Thyroid gland (tissue), 4 donors: ENCODE measurements around the gene GOLGA6L1.

Source experiments
- POLR2A ChIP-seq, 2 donors: fragments of 450-650 bp; IDR thresholded peaks; one replicate each; pipeline ENCODE4 v1.6.1; 2017; ENCODE audit warnings: antibody characterized with exemption in 2 of 2, mild to moderate bottlenecking in 2 of 2, moderate library complexity in 1 of 2
- TF ChIP-seq, protein P1 (sequence below), 6 experiments: fragments of 200-600 bp in 3 of 6; fragments of 450-650 bp in 3 of 6; sonication (generic) in 3 of 6; IDR thresholded peaks; one replicate each; pipeline ENCODE4 v1.5.1; 2016 to 2019; ENCODE audit warnings: antibody characterized with exemption in 6 of 6, mild to moderate bottlenecking in 2 of 6, inconsistent platforms in 1 of 6, moderate library complexity in 1 of 6

DNA sequence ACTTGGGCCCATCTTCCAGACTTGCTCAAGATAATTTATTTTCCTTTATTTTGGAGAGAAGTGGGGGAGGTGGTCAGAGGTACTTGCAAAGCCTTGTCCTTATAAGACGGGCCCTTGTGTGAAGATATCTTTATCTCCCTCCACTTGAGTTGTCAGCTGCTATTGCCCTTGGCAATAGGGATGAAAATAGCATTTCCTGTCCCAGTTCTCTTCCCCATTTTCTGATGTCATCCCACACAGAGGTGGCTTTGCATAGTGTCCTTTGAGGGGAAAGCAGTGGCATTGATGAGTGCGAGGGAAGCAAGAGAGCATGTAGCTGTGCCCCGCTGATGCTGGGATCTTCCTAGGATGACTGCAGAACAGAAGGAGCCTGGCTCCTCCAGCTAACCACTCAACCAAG lies 55.4 kb downstream of the GOLGA6L1 start:
- no peak for TF ChIP-seq POLR2A (IDR thresholded peaks at IDR 0.05)
- TF ChIP-seq, protein P1, sequence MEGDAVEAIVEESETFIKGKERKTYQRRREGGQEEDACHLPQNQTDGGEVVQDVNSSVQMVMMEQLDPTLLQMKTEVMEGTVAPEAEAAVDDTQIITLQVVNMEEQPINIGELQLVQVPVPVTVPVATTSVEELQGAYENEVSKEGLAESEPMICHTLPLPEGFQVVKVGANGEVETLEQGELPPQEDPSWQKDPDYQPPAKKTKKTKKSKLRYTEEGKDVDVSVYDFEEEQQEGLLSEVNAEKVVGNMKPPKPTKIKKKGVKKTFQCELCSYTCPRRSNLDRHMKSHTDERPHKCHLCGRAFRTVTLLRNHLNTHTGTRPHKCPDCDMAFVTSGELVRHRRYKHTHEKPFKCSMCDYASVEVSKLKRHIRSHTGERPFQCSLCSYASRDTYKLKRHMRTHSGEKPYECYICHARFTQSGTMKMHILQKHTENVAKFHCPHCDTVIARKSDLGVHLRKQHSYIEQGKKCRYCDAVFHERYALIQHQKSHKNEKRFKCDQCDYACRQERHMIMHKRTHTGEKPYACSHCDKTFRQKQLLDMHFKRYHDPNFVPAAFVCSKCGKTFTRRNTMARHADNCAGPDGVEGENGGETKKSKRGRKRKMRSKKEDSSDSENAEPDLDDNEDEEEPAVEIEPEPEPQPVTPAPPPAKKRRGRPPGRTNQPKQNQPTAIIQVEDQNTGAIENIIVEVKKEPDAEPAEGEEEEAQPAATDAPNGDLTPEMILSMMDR (IDR thresholded peaks at IDR 0.05), result no peak
